BJ (cell line): ENCODE data around the gene RCAN2. TPM values are rescaled to one million over a fixed set of nuclear protein-coding genes. Genes with fewer than 3 reads are reported as not detected.

Experiments
- CTCF ChIA-PET: fragments of 350-600 bp; formaldehyde crosslinking; extraction: SDS; loops from one replicate; lab custom pipeline; 2021; ENCODE audit warnings: antibody characterized with exemption, inconsistent platforms; lab: Yijun Ruan, JAX
- POLR2A ChIA-PET: fragments of 300-600 bp; sonication (Branson Sonifier 250); formaldehyde crosslinking; extraction: SDS; loops from one replicate; lab custom pipeline; 2021; ENCODE audit warnings: antibody characterized with exemption; lab: Charles Lee
- DNase-seq: peaks from one replicate; pipeline ENCODE4 v3.0.0-alpha.2; 2011; ENCODE audit warnings: low read depth
- H3K27me3 ChIP-seq: 2 replicates; pipeline ENCODE4 v1.6.0; 2011; ENCODE audit warnings: low read length; ENCODE audit not compliant: control insufficient read depth, insufficient read depth
- H3K36me3 ChIP-seq: 2 replicates; pipeline ENCODE4 v1.5.1; 2011; ENCODE audit warnings: low read length; ENCODE audit not compliant: control insufficient read depth, insufficient read depth
- H3K4me3 ChIP-seq: 2 replicates; pipeline ENCODE4 v1.5.1; 2011; ENCODE audit warnings: low read depth, mild to moderate bottlenecking, control low read depth, low read length
- polyA plus RNA-seq: library from polyadenylated mRNA; depleted of rRNA; stranded (reverse); fragments of >200 nt; gene quantifications from 2 replicates; pipeline ENCODE4 v1.2.3, GENCODE V29; 2011
- TF ChIP-seq, protein P1 (sequence below): IDR thresholded peaks from 2 replicates; pipeline ENCODE4 v1.5.1; 2011; ENCODE audit warnings: low read depth, mild to moderate bottlenecking, control low read depth, inconsistent platforms, low read length, moderate library complexity; ENCODE audit not compliant: insufficient read depth

RCAN2 gene
- polyA plus RNA-seq, 1 experiment, result 5.9 TPM

DNA sequence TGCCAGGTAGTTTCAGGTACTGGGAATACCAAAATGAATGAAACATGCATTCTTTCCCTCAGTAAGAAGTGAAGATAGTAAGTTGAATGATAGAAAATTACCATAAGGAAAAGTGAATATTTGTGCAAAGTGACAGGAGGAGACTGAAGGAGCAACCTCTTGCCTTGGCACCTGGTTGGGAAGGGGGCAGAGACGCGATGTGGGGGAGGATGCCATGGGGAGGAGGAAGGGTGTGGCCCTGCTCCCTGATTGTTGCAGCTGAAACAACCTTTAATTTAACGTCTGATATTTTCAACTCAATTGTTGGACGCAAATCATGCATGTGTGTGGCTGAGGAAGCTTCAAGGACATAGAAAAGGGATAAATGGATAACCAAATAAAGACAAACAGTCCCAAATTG lies 248.3 kb downstream of the RCAN2 start:
- Histone ChIP-seq H3K36me3 (no peaks in the 10 kb centered on the region), H3K27me3 (no peaks in the 10 kb centered on the region), H3K4me3 (no peak overlapping the region)
- DNase-seq, result no peak
- TF ChIP-seq, protein P1, sequence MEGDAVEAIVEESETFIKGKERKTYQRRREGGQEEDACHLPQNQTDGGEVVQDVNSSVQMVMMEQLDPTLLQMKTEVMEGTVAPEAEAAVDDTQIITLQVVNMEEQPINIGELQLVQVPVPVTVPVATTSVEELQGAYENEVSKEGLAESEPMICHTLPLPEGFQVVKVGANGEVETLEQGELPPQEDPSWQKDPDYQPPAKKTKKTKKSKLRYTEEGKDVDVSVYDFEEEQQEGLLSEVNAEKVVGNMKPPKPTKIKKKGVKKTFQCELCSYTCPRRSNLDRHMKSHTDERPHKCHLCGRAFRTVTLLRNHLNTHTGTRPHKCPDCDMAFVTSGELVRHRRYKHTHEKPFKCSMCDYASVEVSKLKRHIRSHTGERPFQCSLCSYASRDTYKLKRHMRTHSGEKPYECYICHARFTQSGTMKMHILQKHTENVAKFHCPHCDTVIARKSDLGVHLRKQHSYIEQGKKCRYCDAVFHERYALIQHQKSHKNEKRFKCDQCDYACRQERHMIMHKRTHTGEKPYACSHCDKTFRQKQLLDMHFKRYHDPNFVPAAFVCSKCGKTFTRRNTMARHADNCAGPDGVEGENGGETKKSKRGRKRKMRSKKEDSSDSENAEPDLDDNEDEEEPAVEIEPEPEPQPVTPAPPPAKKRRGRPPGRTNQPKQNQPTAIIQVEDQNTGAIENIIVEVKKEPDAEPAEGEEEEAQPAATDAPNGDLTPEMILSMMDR, result no peak
- CTCF ChIA-PET, result no interaction called here
- POLR2A ChIA-PET, result no interaction called here

DNA sequence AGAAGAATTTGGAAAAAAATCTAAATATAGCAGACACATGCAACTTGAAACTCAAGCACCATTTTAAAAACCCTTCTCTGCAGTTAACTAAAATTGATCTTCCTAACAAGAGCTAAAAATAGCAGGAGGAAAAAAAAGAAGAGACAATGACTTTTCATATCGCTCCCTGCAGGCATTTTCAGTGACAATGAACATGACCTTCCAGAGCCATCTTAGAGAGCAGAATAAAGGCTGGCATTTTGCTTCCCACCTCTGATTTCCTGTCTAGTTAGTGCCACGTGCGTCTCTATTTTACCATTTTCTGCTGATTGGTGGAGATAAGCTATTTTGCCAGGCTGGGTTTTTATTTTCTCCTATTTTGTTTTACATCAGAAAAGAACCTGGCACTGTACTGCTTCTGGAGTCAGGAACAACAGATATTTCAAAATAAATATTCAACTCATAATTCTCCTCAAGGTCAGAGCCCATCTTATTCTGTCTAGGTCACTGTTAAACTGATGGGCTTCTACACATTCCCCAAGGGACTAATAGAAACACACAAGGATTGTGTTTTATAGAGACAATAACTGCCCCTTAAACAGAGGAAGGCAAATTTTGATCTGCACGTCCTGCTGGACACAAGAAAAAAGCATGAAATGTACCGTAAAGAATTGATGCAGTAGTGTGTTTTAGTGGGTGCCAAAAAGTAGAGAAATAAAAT lies 250.2 kb downstream of the RCAN2 start:
- no peaks in the 10 kb centered on the region for H3K36me3 ChIP-seq
- ChIA-PET CTCF (no interaction called here), POLR2A (no interaction called here)
- H3K27me3 ChIP-seq, result no peaks in the 10 kb centered on the region
- no peak for DNase-seq
- TF ChIP-seq, protein P1, result no peak
- H3K4me3 ChIP-seq, result no peak overlapping the region

DNA sequence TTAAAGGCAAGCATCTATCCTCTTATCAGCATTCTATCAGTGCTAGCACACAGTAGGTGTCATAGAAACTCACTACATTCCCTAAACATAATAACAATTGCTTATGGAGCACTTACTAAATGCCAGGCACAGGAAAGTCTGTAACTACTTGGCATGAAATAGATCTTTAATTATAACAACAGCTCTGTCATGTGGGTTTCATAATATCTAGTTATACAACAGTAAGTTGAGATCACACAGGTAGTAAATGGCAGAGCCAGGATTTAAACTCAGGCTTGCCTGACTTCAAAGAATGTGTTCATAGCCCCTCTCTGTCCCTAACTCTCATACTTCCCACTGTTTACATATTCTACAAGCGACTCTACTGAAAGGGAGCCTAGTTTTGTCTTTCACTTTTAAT lies 254.5 kb downstream of the RCAN2 start:
- POLR2A ChIA-PET, result no interaction called here
- H3K4me3 ChIP-seq, result no peak overlapping the region
- TF ChIP-seq, protein P1, result no peak
- no peak for DNase-seq
- CTCF ChIA-PET, result interaction anchor here (0.8 to 1.3 kb wide), 2 partner anchors 171 to 306 kb away, joined by 3 to 4 read pairs; no protein-coding TSS in a partner anchor
- H3K36me3 ChIP-seq, result no peaks in the 10 kb centered on the region
- H3K27me3 ChIP-seq, result no peaks in the 10 kb centered on the region

DNA sequence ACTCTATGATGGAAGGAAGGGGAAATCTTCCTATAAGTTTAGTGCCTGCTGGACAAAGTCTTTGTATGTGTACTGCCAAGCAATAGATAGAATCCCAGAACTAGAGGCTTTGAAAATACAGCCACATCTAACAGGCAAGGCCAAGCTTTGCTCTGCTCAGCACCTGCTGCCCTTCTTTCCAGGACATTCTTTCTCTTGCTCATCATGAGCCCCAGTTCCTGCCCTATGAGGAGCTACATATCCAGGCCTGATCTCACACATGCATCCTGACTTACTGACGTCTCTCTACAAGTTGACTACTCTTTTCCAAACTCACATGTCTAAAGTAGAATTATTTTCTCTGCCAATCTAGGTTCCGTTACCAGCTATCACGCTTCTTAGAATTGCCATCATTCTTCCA lies 256.0 kb downstream of the RCAN2 start:
- ChIA-PET CTCF (interaction anchor here (1.1 kb wide), 1 partner anchor 13 kb away, joined by 4 read pairs; no protein-coding TSS in a partner anchor), POLR2A (no interaction called here)
- DNase-seq, result no peak
- H3K27me3 ChIP-seq, result no peaks in the 10 kb centered on the region
- TF ChIP-seq, protein P1, result no peak
- no peak overlapping the region for H3K4me3 ChIP-seq
- H3K36me3 ChIP-seq, result no peaks in the 10 kb centered on the region

DNA sequence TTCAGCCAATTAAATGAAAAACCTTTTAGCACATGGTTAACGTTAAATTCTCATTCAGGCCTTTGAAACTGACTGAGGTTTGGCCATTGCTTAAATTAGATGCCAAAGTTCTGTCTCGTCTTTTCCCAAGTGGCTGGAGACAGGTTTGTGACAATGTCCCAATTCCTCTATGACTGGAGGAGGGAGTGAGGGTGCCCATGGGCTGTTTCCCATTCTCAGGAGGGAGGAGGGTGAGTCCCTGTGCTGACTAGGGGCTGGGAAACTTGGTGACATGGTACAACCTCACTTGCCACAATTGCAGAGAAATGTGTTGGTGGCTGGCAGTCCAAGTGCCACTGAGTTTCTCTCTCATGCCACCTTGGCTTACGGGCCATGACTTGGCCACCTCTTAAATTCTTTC lies 256.5 kb downstream of the RCAN2 start:
- Histone ChIP-seq H3K4me3 (no peak overlapping the region), H3K27me3 (no peaks in the 10 kb centered on the region), H3K36me3 (no peaks in the 10 kb centered on the region)
- DNase-seq, result no peak
- ChIA-PET POLR2A (no interaction called here), CTCF (interaction anchor here (1.1 kb wide), 1 partner anchor 13 kb away, joined by 4 read pairs; no protein-coding TSS in a partner anchor)
- TF ChIP-seq, protein P1, result no peak
